ENCODE results near the gene LRRN4. TPM values are rescaled to one million over a fixed set of nuclear protein-coding genes. Genes with fewer than 3 reads are reported as not detected.

The LRRN4 gene
- total RNA-seq, 1 experiment from 2014 or later, result 0.57 TPM

- no TSS peak for BruUV-seq (replicated peaks)
- Histone ChIP-seq H3K4me1 (ENCODE audit: control insufficient read depth, insufficient read depth, low read length) (no peaks in the 10 kb centered on the region), H3K27ac (ENCODE audit: low read length) (no peak overlapping the region), H3K36me3 (ENCODE audit: control insufficient read depth, insufficient read depth, low read length) (no peaks in the 10 kb centered on the region), H3K4me3 (ENCODE audit: low read depth in 2 of 2, low read length in 2 of 2) (no peak overlapping the region), H3K9me3 (ENCODE audit: control insufficient read depth, insufficient read depth, low read depth, low read length) (no peaks in the 10 kb centered on the region), H3K27me3 (ENCODE audit: control insufficient read depth, insufficient read depth, low read length) (no peaks in the 10 kb centered on the region)
- CTCF ChIA-PET, result no interaction called here
- in situ Hi-C loops (cut with HindIII; ENCODE audit: low pct_unique_long_range_greater_than_20kb, low sequenced_read_pairs) (no loop called here), intact Hi-C loops (cut with micrococcal nuclease; ENCODE audit: unreplicated experiment) (no loop called here)
- no peak for TF ChIP-seq POLR2AphosphoS5 (IDR thresholded peaks at IDR 0.05; ENCODE audit: low read depth, low read length)
- TF ChIP-seq TCF7L2 (IDR thresholded peaks at IDR 0.05; ENCODE audit: low read depth, low read length), result no peak
- TF ChIP-seq, protein P1, sequence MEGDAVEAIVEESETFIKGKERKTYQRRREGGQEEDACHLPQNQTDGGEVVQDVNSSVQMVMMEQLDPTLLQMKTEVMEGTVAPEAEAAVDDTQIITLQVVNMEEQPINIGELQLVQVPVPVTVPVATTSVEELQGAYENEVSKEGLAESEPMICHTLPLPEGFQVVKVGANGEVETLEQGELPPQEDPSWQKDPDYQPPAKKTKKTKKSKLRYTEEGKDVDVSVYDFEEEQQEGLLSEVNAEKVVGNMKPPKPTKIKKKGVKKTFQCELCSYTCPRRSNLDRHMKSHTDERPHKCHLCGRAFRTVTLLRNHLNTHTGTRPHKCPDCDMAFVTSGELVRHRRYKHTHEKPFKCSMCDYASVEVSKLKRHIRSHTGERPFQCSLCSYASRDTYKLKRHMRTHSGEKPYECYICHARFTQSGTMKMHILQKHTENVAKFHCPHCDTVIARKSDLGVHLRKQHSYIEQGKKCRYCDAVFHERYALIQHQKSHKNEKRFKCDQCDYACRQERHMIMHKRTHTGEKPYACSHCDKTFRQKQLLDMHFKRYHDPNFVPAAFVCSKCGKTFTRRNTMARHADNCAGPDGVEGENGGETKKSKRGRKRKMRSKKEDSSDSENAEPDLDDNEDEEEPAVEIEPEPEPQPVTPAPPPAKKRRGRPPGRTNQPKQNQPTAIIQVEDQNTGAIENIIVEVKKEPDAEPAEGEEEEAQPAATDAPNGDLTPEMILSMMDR (IDR thresholded peaks at IDR 0.05), result no peak
- no peak for TF ChIP-seq REST (IDR thresholded peaks at IDR 0.05; ENCODE audit: insufficient read depth in 1 of 2, low read depth in 2 of 2, low read length in 1 of 2)
- TF ChIP-seq SIN3A (IDR thresholded peaks at IDR 0.05; ENCODE audit: borderline replicate concordance, insufficient read depth, low read depth, low read length), result no peak
- no peak for ATAC-seq
- POLR2A ChIA-PET, result no interaction called here
- DNase-seq (ENCODE audit: low read depth, low spot score), result no peak
These were observed 12.7 kb upstream of the LRRN4 start for GRCh38 chr20:6066582-6066981.

GRCh38 chr20:6061544-6061943 is 7.7 kb upstream of the LRRN4 start:
- Histone ChIP-seq H3K4me3 (ENCODE audit: low read depth in 2 of 2, low read length in 2 of 2) (no peak overlapping the region), H3K27ac (ENCODE audit: low read length) (no peak overlapping the region), H3K9me3 (ENCODE audit: control insufficient read depth, insufficient read depth, low read depth, low read length) (no peaks in the 10 kb centered on the region), H3K4me1 (ENCODE audit: control insufficient read depth, insufficient read depth, low read length) (no peaks in the 10 kb centered on the region), H3K36me3 (ENCODE audit: control insufficient read depth, insufficient read depth, low read length) (no peaks in the 10 kb centered on the region), H3K27me3 (ENCODE audit: control insufficient read depth, insufficient read depth, low read length) (0 out of 2 replicates have a peak, but pooled peaks cover 3% of the 10 kb centered on the region)
- TF ChIP-seq REST (IDR thresholded peaks at IDR 0.05; ENCODE audit: insufficient read depth in 1 of 2, low read depth in 2 of 2, low read length in 1 of 2) (no peak), SIN3A (IDR thresholded peaks at IDR 0.05; ENCODE audit: borderline replicate concordance, insufficient read depth, low read depth, low read length) (no peak), POLR2AphosphoS5 (IDR thresholded peaks at IDR 0.05; ENCODE audit: low read depth, low read length) (no peak), TCF7L2 (IDR thresholded peaks at IDR 0.05; ENCODE audit: low read depth, low read length) (no peak)
- TF ChIP-seq, protein P1 (IDR thresholded peaks at IDR 0.05), result no peak
- intact Hi-C loops (cut with micrococcal nuclease; ENCODE audit: unreplicated experiment) (no loop called here), in situ Hi-C loops (cut with HindIII; ENCODE audit: low pct_unique_long_range_greater_than_20kb, low sequenced_read_pairs) (no loop called here)
- ChIA-PET CTCF (no interaction called here), POLR2A (no interaction called here)
- BruUV-seq (replicated peaks), result no TSS peak
- no peak for ATAC-seq
- DNase-seq (ENCODE audit: low read depth, low spot score), result no peak

Data from Panc1 (cell line).